Adrenal gland (tissue), 5 donors: ENCODE results near the gene RASSF10.

Experiments
- POLR2A ChIP-seq, 2 donors: fragments of 450-650 bp; IDR thresholded peaks; one replicate each; pipeline ENCODE4 v1.6.1; 2017; ENCODE audit warnings: antibody characterized with exemption in 2 of 2, mild to moderate bottlenecking in 2 of 2, moderate library complexity in 1 of 2
- TF ChIP-seq, protein P1 (sequence below), 6 experiments: fragments of 450-650 bp in 4 of 6; fragments of 200-600 bp in 2 of 6; sonication (generic) in 1 of 6; IDR thresholded peaks; 1 replicate in 5 of 6; 2 replicates in 1 of 6; pipeline versions ENCODE4 v1.5.1 to v1.8.0; 2016 to 2021; ENCODE audit warnings: antibody characterized with exemption in 6 of 6, mild to moderate bottlenecking in 2 of 6, moderate library complexity in 1 of 6
- donor health status: DM: no; HTN: no; CAD: no.

- TF ChIP-seq POLR2A (IDR thresholded peaks at IDR 0.05): no peak
- TF ChIP-seq, protein P1, sequence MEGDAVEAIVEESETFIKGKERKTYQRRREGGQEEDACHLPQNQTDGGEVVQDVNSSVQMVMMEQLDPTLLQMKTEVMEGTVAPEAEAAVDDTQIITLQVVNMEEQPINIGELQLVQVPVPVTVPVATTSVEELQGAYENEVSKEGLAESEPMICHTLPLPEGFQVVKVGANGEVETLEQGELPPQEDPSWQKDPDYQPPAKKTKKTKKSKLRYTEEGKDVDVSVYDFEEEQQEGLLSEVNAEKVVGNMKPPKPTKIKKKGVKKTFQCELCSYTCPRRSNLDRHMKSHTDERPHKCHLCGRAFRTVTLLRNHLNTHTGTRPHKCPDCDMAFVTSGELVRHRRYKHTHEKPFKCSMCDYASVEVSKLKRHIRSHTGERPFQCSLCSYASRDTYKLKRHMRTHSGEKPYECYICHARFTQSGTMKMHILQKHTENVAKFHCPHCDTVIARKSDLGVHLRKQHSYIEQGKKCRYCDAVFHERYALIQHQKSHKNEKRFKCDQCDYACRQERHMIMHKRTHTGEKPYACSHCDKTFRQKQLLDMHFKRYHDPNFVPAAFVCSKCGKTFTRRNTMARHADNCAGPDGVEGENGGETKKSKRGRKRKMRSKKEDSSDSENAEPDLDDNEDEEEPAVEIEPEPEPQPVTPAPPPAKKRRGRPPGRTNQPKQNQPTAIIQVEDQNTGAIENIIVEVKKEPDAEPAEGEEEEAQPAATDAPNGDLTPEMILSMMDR (IDR thresholded peaks at IDR 0.05): no peak
Observed at GRCh38 chr11:12991426-12991825, 17.7 kb upstream of the RASSF10 start.
